Colon (tissue), 2 donors: Measurements from ENCODE around the gene LAMB1.

Source experiments
- FAIRE-seq: peaks from 2 replicates; lab custom pipeline; 2012; peaks lifted over from hg19 to GRCh38; lab: Jason Lieb, UNC
- donor health status: control.
- donor health status: control.

The LAMB1 gene

DNA sequence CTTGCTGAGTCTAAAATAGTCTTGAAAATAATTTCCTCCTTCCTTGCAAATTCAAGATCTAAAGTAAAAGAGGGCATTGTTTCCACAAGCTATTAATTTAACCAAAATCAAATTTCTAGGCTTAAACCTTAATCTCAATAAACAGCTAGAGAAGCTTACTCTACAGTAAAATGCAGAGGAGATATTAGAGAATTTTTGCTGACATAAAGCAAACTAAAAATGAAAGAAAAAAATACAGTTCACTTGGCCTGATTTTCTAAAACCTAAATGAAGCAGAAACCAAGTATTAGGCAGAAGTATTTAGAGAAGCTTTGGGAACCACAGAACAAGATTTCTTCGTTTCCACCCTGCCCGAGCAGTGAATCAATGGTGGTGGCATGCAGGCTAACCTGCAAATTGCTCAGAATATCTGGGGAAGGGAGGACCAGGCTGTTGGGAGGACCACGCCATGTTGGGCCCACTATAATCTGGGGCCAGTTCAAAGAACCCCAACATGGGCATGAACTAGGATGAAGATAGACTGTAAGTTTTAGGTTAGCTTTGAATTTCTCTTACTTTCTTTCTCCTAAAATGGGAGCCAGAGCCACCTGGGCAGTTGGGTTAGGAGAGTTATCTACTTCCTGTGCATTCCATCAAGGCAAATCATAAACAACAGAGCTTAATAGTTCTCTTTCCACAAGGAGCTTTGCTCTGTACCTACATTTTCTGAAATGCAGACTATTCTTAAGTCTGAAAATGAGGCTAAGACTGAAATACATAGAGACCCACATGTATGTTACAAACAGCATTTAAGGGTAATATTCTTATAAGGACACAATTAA is 4.1 kb downstream of the LAMB1 start:
- FAIRE-seq: no peak

DNA sequence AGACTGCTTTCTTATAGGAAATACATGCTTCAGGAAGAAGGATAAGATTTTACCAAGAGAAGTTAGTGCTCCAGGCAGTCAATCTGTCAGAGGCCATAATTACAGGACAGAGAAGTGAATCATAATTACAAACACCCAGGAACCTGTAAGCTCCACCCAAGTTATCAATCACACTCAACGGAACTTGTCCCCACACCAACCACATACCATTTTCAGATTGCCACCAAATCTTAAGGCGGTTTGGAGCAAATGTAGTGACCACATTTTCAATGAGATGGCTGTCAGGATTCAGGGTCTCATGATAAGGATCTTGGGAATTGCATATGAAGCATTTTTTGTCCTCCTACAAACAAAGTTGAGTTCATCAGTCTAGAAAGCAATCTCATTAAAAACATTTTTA is 4.8 kb downstream of the LAMB1 start:
- no peak for FAIRE-seq

DNA sequence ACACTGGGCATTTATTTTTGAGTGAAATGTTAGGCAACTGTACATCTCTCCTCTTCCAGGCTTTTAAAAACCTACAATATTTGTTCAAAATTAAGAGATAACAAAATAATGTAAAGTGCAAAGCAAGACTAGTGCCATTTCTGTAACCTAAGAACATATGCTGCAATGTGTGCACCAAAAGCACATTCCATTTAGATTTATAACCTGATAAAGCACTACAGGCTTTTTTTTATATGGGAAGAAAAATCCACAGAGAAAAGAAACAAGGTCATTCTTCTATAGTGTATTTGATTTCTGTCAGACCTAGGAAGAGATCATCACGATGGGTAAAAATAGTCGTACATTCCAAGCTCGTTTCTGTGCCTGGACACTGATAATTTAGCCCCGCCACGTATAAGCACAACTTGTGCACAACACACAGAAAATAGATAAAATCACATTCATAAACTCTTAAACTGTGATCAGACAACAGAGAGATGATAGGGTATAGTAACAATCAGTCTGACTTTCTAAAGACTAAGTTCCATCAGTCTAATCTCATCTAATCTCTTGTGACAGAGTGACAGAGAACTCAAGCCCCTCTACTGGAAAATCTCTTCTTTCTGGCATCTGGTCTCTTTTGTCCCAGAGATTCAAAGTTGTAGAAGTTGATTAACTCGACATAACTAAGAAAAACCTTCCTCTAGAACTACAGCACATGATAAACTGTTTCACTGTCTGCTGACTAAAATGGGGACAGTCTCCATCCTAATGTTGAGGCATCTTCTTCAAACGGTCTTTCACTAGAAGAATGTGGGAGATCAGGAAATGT is 6.7 kb downstream of the LAMB1 start:
- no peak for FAIRE-seq

DNA sequence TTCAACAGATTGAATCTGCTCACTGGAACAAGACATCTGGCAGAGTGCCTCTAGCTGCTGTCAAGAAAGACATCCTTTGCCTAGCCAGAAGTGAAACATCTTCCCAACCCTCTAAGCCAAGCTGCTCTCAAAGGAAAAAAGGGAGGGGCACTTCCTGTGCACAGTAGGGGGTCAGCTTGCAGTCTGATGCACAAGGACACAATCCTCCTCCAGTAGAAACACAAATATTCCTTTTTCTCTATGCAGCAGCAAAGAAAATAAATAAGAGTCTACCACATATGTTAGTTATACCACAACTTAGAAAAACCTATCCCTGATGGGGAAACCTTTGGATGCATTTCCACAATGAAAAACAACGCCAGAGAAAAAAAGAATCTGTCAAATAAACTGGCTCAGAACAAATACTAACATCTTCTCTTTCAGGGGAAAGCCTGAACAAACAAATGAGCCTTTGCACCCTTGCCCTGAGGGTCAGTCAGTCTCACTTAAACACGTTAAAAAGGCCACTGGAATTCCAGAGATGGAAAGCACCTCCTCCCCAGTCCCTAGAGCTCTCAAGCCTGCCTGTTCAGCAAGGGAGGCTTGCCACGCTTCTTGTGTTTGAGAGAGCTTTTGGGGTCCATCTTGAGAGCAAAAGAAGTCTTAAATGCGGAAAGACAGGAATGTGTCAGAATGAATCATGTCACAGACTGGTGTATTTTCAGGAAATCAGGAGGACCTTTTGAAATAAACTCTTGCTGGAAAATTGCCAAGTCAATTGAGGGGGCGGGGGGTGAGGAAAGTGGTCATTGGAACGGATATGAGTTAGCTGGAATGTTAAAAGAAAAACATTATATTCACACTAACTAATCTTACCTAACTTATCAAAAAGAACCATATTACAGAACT is 7.5 kb downstream of the LAMB1 start:
- FAIRE-seq: no peak

DNA sequence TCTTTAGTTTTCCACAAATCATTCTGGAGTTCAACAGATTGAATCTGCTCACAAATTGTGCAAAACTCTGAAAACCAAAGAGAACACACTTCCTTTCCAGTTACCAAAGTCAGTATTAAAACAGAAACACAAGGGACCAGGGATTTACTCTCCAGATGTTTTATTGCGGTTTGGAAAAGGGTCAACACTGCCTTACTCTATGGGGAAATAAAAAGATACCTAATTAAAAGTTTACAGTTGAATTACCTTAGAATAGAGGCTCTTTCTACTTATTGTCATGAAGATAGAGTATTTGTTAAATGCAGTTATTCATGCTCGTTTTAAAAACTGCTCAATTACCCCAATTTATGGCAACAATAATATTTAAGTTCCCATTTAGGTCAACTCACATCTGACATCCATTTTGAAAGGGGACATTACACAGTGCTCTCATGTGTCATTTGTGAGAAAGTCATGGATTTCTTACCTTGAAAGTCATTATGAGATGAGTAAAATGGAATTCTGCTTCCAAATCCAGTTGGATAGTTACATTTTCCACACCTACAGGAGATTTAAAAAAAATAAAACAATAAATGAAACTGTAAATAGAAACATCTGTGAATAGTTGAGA is 8.4 kb downstream of the LAMB1 start:
- no peak for FAIRE-seq

DNA sequence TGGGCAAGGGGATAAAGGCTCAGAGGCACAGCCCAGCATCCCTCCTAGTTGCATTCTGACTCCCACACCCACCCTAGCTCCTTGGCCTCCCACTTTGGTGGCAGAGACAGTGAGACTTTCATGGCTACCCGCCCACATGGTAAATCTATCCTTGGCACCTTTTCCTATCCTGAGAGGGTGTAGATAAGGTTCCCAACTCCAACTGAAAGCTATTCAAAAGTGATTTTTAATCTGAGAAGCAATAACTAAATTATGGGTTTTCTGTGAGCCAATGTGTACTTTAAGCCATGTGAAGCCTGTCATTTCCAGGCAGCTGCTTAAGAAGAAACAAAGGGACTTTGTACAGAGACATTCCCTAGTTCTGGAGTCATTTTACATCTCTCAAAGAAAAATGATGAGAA is 9.1 kb downstream of the LAMB1 start:
- no peak for FAIRE-seq

DNA sequence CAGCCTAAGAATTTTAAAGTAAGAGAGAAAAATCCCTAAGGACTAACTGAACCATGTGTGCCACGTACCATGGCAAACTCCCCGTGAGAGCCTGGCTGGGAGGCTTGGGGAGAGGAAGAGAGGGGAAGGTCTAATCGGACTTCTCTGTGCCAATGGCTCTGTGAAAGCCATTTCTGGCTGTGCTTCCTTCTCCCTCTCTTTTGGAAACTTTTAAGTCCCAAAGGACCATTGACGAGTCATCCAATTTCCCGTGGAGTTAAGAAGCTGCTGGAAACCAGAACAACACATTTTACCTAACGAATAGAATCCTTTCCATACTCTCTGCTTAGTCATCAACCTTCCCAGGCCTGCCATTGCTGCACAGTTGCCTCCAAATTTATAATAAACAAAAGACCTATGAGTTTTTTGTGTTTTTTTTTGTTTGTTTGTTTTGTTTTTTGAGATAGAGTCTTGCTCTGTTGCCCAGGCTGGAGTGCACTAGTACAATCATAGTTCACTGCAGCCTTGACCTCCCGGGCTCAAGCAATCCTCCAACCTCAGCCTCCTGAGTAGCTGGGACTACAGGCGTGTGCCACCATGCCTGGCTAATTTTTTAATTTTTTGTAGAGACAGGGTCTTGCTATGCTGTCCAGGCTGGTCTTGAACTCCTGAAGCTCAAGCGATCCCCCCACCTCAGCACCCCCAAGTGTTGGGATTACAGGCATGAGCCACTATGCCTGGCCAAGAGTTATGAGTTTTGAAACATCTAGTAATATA is 13.2 kb downstream of the LAMB1 start:
- no peak for FAIRE-seq

DNA sequence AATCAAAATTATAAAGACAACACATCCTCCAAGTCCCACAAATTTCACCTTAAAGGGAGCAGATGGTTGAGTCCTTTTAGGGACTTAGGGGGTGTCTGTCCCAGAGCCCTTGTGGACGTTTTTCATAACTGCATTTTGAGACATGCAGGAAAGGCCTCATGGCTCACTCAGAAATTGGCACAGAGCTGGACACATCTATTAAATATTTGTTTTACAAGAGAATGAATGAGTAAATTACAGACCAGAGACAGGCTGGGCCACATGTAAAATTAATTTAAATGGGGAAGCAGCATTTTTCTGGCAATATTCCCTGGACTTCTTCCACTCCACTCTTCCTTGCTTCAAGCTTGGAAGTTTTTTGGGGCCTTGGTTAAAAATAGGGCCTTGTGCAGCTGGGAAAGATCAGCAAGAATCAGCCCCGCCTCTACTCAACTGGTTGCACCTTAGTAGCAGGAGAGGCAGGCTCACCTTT is 20.0 kb downstream of the LAMB1 start:
- FAIRE-seq: no peak

DNA sequence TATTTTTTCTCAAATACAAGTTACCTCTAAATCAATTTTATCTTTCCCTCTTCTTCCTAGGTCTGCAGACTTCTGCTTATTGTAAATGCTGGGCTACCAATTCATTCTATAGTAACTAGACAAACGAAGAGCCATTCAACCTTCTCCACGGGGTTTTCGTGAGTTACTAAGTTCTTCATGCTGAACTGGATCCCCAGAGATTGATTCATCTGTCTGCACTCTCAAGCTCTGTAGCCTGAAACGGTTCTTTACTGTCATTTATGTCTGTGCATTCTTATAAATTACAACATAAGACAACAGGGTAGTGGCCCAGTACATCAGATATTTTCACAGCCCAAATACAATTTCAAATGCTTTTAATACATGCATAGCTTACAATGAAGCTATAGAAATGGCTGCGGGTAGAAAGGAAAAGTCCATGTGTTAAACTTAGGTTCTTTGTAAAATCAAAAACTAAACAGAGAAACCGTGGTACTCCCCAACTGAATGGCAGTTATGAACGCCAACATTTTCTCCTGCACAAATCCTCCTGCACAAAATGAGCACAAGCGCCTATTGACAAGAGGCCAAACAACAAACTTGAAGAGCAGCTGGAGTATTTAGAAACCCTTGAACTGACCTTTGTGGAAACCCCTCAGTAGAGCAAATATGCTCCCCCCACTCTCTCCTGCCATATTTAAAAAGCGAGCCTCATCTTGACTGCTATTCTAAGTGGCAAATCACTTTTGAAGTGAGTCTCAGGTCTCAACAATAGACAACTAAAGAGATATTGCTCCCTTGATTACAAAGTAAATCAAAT is 20.7 kb downstream of the LAMB1 start:
- FAIRE-seq: no peak

DNA sequence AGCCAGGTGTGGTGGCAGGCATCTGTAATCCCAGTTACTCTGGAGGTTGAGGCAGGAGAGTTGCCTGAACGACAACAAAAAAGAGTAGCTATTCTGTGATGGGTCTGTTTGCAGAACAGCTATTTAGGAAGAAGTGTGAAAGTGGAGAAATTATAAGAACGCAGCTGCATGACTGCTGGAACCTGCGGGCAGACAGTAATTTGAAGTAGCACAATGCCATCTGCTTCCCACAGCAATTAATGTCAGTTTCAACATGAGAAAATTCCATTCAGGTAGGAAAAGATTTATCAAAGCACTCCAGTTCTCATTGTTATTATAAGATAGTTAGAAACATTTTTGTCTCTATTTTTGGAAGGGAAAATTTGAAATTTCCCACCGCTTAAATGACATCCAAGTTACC is 21.5 kb downstream of the LAMB1 start:
- no peak for FAIRE-seq

DNA sequence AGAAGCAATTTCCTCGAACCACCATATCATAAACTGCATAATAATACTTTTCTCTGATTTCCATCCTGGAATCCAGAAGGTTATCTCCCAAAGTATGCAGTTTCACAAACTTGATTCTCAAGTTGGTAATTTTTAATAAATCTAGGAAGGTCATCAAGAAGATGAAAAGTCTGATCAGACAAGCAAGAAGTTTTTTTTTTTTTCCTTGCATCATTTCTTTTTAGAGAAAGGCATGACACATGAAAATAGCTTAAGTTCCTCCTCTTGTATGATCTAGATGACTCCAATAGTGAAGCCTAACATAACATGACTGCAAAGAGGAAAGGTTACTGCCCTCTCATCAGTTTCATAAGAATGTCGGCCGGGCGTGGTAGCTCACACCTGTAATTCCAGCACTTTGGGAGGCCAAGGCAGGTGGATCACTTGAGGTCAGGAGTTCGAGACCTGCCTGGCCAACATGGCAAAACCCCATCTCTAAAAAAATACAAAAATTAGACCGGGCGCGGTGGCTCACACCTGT is 22.2 kb downstream of the LAMB1 start:
- FAIRE-seq: no peak

DNA sequence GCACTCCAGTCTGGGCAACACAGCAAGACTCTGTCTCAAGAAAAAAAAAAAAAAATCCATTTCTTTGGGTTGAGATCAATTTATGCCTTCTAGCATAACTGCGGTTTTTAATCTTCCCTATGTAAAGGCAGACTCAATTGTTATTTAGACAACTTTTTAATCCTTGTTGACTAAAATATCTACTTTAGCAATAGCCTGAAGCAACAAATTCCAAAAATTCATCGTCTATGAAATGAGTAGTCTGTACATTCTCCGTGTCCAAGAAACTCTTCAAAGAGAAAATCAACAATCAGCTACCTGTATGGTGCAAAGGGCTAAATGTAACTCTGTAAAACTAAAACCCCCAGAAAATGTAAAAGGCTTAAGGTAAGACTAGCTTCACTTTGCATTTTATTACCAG is 22.8 kb downstream of the LAMB1 start:
- FAIRE-seq: no peak

DNA sequence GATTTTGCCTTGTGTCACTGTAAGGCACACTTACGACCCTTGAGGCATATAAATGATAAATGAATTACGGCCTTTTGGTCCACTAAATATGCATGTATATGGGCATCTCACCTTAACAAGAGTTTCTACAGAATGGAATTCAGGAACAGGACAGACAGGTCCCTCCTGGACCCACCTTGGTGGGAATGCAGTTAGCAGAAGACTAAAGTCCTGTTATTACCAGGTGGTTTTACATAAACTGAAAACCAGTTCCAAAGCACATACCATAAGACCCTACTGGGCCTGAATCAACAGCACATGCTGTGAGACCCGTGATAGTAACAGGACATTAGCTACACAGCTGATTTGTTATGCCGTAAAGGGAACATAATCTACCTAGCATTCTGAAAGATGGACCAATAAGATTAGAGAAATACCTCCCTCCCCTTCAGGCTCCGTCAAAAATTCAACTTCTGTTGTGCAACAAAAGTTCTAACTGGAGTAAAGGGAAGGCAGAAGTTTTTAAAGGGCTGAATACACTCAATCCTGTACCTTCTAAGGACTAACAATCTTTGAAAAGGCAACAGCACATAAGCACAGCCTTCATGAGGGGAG is 24.0 kb downstream of the LAMB1 start:
- no peak for FAIRE-seq

DNA sequence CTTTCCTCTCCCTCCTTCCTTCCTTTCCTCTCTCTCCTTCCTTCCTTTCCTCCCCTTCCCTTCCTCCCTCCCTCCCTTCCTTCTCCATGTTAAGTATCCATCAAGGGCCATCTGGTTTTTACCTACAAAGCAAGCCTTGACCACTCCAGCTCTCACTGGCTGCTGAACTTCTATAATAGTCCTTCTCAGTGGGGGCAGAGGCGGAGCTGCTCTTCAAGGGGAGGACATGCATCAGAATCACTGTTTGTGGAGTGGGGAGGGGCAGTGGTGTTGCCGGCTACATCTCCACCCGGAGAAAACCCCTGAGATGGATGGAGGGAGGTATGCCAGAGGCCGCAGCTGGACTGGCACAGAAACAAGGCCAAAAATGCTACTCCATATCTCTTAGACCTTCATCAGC is 25.9 kb downstream of the LAMB1 start:
- FAIRE-seq: no peak

DNA sequence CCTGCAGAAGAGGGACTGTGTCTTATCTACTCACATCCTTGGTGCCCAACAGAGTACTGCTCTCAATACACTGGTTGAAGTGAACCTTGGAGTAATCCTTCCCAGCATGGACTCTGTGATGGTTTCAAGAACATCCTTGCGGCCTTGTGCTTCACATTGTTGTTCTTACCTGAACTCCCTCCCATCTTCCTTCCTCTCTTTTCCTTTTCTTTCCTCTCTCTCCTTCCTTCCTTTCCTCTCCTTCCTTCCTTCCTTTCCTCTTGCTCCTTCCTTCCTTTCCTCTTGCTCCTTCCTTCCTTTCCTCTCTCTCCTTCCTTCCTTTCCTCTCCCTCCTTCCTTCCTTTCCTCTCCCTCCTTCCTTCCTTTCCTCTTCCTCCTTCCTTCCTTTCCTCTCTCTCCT is 26.3 kb downstream of the LAMB1 start:
- no peak for FAIRE-seq

DNA sequence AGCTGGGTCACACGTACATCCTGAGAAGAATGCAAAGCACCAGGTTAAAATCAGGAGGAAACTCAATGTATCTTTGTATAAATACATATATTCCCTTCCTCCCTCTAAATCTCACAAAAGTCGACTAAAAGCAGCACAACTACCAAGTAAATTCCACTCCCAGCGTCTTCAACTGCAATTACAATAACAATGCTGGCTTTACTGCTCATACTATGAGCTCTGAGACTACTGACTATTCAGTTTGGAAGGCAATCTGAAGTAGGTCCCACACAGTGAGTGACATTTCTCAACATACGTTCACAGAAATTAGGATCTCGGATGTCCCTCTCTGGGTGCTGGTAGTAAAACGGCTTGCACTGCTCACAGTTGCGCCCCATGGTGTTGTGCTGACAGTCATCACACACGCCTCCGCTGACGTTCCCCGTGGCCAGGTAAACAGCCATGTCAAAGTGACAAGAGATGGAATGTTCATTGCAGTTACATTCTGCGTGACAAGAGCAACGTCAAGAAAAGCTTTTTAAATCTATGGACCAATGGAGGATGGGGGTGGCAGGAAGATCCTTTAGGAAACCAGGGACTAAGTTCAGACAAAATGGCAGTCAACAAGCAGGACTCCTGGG is 27.5 kb downstream of the LAMB1 start:
- FAIRE-seq: no peak

DNA sequence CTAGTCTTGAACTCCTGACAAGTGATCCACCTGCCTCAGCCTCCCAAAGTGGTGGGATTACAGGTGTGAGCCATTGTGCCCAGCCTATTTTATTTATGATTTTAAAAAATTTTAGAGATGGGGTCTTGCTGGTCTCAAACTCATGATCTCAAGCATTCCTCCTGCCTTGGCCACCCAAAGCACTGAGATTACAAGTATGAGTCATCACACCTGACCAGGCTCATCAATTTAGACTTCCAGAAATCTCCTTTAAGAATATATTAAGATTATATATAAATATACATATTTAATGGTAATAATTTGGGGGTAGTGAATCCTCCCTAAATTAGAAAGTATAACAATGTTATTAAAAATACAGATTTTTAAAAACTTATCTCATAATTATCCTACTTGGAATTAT is 29.1 kb downstream of the LAMB1 start:
- FAIRE-seq: no peak

DNA sequence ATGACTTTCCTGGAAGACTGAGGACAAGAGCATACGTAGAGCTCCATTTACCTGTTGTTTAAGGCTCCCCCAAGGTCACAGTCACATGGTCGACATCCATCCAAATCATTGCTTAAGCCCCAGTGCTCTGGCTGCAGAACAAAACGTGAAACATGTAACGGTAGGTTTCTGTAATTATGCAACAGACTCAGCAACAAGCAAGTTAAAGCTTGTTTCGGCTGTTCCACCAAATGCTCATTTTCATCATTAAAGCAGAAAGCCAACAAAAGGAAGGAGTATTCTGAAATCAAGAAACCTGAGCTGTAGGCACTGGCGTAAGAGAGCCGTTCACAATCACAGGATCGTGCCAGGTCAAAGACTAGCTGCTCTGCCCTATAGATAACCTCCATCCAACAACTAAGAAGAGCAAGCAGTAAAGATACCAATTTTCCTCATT is 30.0 kb downstream of the LAMB1 start:
- no peak for FAIRE-seq

DNA sequence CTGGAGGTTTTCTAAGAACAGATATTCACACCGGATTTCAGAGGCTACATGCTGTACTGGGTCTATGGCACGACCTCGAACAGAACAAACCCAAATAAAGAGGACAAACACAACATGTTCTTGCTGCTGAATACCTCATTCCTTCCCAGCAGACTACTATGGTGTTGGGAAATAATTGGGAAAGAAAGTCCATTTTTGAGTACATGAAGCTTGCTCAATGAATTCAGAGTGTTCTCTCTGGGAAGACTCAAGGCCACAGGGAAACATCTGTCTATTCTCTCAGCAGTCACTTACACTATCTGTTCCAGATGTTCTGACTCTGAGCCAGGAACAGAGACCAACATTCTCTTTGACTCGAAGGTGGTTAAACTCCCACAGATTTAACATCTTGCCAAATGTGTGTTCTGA is 30.9 kb downstream of the LAMB1 start:
- no peak for FAIRE-seq
